ENCODE measurements around the gene RAC3.
A peak's percentile ranks its signal among the peaks of the same experiment; 100 is the strongest.

The RAC3 gene

DNA sequence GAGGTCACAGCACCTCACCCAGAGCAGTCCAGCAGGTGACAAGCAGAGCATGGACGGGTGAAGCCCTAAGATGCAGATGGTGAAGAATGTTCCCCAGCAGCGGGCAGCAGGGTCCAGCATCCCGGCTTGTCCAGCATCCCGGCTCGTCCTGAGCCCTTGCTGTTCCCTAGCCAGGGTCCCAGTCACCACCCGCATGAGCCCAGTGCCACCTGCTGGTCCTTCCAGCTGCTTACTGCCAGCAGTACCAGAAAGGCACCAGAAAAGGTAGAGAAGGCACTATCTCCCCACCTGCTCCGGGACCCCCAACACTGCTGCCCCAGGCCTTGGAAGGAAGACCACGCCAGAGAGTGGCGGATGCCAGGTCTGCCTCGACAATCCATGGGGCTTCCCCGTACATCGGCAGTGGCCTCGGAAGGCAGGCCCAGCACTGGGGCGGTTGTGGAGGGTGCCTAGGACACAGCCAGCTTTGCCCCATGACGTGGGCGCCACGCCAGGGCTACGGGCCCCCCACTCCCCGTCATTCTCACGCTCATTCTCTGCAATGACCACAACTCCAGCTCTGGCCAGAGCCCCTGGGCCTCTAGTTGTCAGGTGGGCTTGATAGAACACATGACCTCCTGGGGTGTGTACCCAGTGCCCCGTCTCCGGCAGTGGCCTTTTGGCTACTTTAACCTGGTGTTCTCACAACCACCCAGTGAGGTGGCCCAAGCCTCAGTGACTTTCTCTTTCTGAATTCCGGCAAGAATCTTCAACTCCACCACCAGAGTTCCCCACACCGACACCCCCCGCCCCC, 10.2 kb upstream of the RAC3 start:
- peaks cover 11% of the 10 kb centered on the region for H3K4me1 ChIP-seq
- H3K36me3 ChIP-seq (replicated peaks) = peaks cover 17% of the 10 kb centered on the region
- no peaks in the 10 kb centered on the region for H3K9me3 ChIP-seq
- peak overlapping the region; percentile 99 for H3K4me3 ChIP-seq
- DNase-seq (ENCODE audit: low spot score in 2 of 2) = peak in 1 of 2 experiments; percentile 72
- H3K27me3 ChIP-seq (ENCODE audit: low read depth) = no peaks in the 10 kb centered on the region
- in situ Hi-C loops (cut with MboI; ENCODE audit: low sequenced_read_pairs) = loop anchor here (5.0 kb wide), 1 partner anchor 94 kb away; the partner anchor contains the start of gene MAFG

DNA sequence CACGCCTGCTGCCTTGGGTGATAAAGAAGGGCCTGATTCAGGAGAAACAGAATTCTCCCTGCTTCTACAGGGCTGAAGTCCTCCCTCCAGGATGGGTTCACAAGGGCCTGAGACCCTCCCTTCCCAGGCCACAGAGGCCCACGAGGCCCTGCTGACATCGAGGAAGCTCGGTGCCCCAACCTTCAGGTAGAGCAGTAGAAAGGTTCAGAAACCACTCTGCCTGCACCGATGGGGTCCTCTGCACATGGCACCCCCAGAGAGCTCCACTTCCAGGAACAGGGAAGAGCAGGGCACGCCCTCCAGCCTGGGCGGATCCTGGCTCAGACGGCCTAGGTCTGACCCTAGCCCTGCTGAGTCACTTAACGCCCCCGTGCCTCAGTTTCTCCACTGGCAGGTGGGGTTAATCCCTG, 9.6 kb upstream of the RAC3 start:
- no peaks in the 10 kb centered on the region for H3K9me3 ChIP-seq
- H3K36me3 ChIP-seq (replicated peaks) = peaks cover 17% of the 10 kb centered on the region
- no peak for DNase-seq (ENCODE audit: low spot score in 2 of 2)
- in situ Hi-C loops (cut with MboI; ENCODE audit: low sequenced_read_pairs) = loop anchor here (5.0 kb wide), 1 partner anchor 95 kb away; the partner anchor contains the start of gene MAFG
- H3K27me3 ChIP-seq (ENCODE audit: low read depth) = no peaks in the 10 kb centered on the region
- H3K4me3 ChIP-seq = peak overlapping the region; percentile 99
- peaks cover 11% of the 10 kb centered on the region for H3K4me1 ChIP-seq

DNA sequence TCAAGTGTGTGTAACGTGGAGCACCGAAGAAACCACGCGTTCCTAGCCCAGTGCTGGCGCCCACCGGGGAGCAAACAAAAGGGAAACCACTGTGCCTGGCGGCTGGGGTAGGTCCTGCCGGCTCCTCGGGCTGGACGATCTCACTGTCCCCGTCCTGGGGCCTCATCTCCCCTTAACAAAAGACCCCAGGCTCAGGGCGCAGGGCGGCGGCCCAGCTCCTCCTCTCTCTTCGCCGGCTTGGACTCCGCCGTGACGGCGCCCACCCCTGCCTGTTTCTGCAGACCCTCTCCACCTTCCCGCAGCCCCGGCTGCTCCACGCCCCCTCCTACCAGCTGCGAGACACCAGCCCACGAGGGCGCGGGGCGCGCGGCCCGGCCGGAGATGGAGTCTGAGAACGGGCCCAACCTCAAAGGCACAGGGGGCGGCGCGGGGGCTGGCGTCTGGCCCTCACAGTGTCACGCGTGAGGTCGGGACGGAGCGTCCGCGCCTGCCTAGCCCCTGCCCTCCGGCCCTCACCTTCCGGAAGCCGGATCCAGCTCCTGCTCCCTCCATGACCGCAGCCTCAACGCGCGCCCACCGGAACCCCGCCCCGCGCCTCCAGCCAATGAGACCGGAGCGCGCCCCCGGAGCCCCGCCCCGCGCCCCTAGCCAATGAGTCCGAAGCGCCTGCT, 9.0 kb upstream of the RAC3 start, which contains the start of gene CENPX:
CENPX (minus strand) TSS at position 569 of the 671 bp plus-strand sequence; CDS start at position 552, 17 bp downstream.
- DNase-seq (ENCODE audit: low spot score in 2 of 2) = peak in 1 of 2 experiments; percentile 42
- in situ Hi-C loops (cut with MboI; ENCODE audit: low sequenced_read_pairs) = loop anchor here (5.0 kb wide), 1 partner anchor 95 kb away; the partner anchor contains the start of gene MAFG
- peaks cover 22% of the 10 kb centered on the region for H3K36me3 ChIP-seq (replicated peaks)
- H3K9me3 ChIP-seq = no peaks in the 10 kb centered on the region
- no peaks in the 10 kb centered on the region for H3K27me3 ChIP-seq (ENCODE audit: low read depth)
- H3K4me1 ChIP-seq = peaks cover 11% of the 10 kb centered on the region
- peak within 1 kb of the TSS; percentile 99 for H3K4me3 ChIP-seq

DNA sequence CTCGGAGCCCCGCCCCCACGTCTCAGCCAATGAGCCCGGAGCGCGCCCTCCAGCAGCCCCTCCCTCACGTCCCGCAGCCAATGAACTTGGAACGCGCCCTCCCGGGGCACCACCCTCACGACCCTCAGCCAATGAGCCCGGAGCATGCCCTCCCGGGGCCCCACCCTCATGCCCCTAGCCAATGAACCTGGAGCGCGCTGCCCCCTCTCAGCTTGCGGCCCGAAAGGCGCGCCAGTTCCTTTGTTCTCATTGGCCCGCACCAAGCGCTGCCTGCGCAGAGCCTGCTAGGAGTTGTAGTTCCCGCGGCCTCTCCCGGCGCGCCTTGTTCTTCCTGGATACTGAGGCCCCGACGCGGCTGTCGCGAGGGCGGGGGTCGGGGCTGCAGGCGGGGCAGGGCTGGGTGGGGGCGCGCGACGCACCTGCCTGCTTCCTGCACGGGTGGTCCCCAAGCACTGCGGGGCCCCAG, 8.5 kb upstream of the RAC3 start, which contains the start of gene LRRC45:
LRRC45 (plus strand) TSS at position 325 of the 466 bp plus-strand sequence. CDS start 339 bp downstream, outside the sequence.
- peak; percentile 99 to 100 for DNase-seq (ENCODE audit: low spot score in 2 of 2)
- H3K36me3 ChIP-seq (replicated peaks) = peaks cover 22% of the 10 kb centered on the region
- H3K9me3 ChIP-seq = no peaks in the 10 kb centered on the region
- peaks cover 11% of the 10 kb centered on the region for H3K4me1 ChIP-seq
- H3K4me3 ChIP-seq = peak within 1 kb of the TSS; percentile 99
- in situ Hi-C loops (cut with MboI; ENCODE audit: low sequenced_read_pairs) = loop anchor here (5.0 kb wide), 1 partner anchor 96 kb away; the partner anchor contains the start of gene MAFG
- H3K27me3 ChIP-seq (ENCODE audit: low read depth) = no peaks in the 10 kb centered on the region

DNA sequence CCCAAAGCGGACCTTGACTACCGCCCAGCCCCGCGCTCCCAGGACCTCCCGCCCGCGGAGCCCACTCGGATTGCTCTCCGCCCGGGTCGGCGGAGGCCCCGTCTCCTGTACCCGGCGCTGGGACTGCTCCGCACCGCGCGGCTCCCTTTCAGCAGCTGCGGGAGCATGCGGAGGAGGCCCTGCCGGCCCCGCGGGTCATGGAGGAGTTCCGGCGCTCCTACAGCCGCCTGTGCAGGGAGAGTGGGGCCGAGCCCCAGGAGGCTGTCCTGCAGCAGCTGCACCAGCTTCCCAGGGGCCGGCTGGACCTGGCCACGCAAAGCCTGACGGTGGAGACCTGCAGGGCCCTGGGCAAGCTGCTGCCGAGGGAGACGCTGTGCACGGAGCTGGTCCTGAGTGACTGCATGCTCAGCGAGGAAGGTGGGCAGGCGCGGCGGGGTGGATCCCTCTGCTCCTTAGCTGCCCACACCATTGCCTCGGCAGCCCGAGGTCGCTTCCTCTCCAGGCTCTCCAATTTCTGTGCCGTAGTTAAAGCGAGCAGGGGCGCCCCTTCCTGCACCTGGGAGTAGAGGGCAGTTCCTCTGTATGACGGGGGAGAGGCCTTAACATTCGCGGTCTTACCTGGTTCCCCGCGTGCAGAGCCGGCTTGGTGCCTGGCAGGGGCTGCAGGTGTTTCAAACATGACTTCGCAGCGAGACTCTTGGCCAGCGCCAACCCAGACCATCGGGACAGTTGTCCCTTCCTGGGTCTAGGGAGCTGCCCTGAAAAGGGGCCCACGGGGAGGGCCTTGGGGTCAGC, 7.8 kb upstream of the RAC3 start:
- peaks cover 11% of the 10 kb centered on the region for H3K4me1 ChIP-seq
- H3K27me3 ChIP-seq (ENCODE audit: low read depth) = no peaks in the 10 kb centered on the region
- peaks cover 18% of the 10 kb centered on the region for H3K36me3 ChIP-seq (replicated peaks)
- H3K4me3 ChIP-seq = peak overlapping the region; percentile 70
- in situ Hi-C loops (cut with MboI; ENCODE audit: low sequenced_read_pairs) = loop anchor here (5.0 kb wide), 1 partner anchor 96 kb away; the partner anchor contains the start of gene MAFG
- peak in 1 of 2 experiments; percentile 45 for DNase-seq (ENCODE audit: low spot score in 2 of 2)
- H3K9me3 ChIP-seq = no peaks in the 10 kb centered on the region

DNA sequence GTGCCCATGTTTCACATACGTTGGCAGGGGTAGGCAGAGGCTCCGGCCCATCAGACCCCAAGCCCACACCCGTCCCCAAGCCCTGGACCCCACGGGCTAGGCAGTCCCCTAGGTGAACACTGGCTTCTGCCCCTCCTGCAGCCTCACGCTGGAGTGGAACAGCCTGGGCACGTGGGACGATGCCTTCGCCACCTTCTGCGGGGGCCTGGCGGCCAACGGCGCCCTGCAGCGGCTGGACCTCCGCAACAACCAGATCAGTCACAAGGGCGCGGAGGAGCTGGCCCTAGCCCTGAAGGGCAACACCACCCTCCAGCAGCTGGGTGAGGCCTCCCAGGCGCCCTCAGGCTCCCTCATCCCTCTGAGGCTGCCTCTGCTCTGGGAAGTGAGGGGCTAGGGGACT, 6.6 kb upstream of the RAC3 start:
- no peak for DNase-seq (ENCODE audit: low spot score in 2 of 2)
- Histone ChIP-seq H3K36me3 (replicated peaks) (peaks cover 28% of the 10 kb centered on the region), H3K4me1 (peaks cover 11% of the 10 kb centered on the region), H3K9me3 (no peaks in the 10 kb centered on the region), H3K27me3 (ENCODE audit: low read depth) (no peaks in the 10 kb centered on the region), H3K4me3 (no peak overlapping the region)
- in situ Hi-C loops (cut with MboI; ENCODE audit: low sequenced_read_pairs) = loop anchor here (5.0 kb wide), 1 partner anchor 98 kb away; the partner anchor contains the start of gene MAFG

DNA sequence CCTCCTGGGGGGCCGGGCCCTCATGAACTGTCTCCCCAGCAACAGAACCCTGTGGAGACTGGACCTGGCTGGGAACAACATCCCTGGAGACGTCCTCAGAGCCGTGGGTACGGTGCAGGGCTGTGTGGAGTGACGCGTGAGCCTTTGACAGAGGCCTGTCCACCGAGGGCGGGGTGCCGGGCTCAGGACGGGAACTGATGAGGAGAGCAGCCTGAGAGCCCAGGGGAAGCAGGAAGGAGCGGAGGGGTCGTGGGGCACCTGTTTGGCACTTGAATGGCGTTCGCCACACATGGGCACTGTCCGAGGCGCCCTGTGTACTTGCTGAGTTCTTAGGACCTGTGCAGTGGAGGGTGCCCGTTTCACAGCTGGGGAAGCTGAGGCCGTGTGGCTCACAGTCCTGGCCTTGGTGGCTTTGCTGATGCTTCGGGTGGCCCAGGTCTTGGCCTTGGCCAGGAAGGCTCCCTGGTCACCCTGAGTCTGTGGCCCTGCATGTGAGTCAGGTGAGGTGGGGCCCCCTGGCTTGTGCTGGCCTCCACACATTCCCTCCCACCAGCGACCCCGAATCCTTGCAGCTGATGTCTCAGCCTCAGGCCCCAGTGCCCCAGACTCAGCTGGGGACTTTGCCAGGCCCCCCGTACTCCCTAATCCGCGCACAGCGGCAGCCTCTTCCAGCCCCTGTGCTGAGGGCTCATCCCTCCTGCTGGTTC, 5.9 kb upstream of the RAC3 start:
- H3K36me3 ChIP-seq (replicated peaks) = peaks cover 32% of the 10 kb centered on the region
- no peak for DNase-seq (ENCODE audit: low spot score in 2 of 2)
- in situ Hi-C loops (cut with MboI; ENCODE audit: low sequenced_read_pairs) = no loop called here

DNA sequence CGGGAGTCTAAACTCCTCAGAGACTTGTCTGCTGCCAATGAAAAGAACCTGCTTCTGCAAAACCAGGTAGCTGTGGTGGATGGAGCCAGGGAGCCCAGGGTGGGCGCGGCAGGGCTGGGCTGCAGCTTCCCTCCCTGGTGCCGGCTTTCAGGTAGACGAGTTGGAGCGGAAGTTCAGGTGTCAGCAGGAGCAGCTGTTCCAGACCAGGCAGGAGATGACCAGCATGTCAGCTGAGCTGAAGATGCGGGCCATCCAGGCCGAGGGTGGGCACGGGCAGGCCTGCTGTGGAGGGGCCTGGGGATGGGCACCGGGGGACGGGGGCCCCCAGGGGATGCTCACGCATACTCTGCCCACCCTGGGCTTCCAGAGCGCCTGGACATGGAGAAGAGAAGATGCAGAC, 3.2 kb upstream of the RAC3 start:
- in situ Hi-C loops (cut with MboI; ENCODE audit: low sequenced_read_pairs) = no loop called here
- Histone ChIP-seq H3K4me1 (peaks cover 6% of the 10 kb centered on the region; the same call in 1 of the 2 replicates), H3K36me3 (replicated peaks) (peaks cover 36% of the 10 kb centered on the region), H3K27me3 (ENCODE audit: low read depth) (no peaks in the 10 kb centered on the region), H3K9me3 (no peaks in the 10 kb centered on the region), H3K4me3 (no peak overlapping the region)
- DNase-seq (ENCODE audit: low spot score in 2 of 2) = no peak

More for the DNA sequence above, 5.9 kb upstream of the RAC3 start:
- H3K4me1 ChIP-seq = peaks cover 11% of the 10 kb centered on the region
- H3K27me3 ChIP-seq (ENCODE audit: low read depth) = no peaks in the 10 kb centered on the region
- no peaks in the 10 kb centered on the region for H3K9me3 ChIP-seq
- H3K4me3 ChIP-seq = no peak overlapping the region

DNA sequence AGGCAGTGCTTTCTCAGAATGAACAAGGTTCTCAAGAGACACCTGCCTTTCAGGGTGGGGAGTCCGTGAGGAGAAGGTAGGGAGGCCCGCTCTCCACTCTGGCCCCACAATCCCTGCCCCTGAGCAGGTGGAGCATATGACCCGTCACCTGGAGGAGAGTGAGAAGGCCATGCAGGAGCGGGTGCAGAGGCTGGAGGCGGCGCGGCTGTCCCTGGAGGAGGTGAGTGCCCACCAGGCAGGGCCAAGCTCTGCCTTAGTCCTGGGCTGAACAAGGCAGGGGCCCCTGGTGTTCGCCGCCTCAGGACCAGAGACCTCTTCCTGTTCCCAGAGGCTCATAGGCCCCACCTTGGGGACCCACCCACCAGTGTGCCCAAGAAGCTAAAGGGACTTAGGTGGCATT, 2.5 kb upstream of the RAC3 start:
- Histone ChIP-seq H3K4me3 (no peak overlapping the region), H3K4me1 (peaks cover 6% of the 10 kb centered on the region; the same call in 1 of the 2 replicates), H3K36me3 (replicated peaks) (peaks cover 38% of the 10 kb centered on the region), H3K27me3 (ENCODE audit: low read depth) (no peaks in the 10 kb centered on the region), H3K9me3 (no peaks in the 10 kb centered on the region)
- in situ Hi-C loops (cut with MboI; ENCODE audit: low sequenced_read_pairs) = no loop called here
- no peak for DNase-seq (ENCODE audit: low spot score in 2 of 2)

DNA sequence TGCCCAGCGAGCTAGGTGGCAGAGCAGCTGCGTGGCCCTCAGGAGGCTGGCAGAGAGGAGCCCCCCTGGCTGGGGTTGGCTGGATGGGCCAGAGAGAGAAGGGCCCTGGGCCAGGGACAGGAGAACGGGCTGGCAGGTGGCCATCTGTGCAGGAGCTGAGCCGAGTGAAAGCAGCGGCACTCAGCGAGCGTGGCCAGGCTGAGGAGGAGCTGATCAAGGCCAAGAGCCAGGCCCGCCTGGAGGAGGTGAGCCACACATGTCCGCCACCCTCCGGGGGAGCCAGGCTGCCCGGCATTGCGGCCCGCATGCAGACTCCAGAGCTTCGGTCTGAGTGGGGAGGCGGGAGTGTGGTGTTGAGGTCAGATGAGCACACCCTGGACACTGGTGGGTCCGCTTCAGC, 2.1 kb upstream of the RAC3 start:
- peaks cover 37% of the 10 kb centered on the region for H3K36me3 ChIP-seq (replicated peaks)
- H3K27me3 ChIP-seq (ENCODE audit: low read depth) = no peaks in the 10 kb centered on the region
- no peaks in the 10 kb centered on the region for H3K9me3 ChIP-seq
- in situ Hi-C loops (cut with MboI; ENCODE audit: low sequenced_read_pairs) = no loop called here
- no peak for DNase-seq (ENCODE audit: low spot score in 2 of 2)
- H3K4me1 ChIP-seq = peaks cover 6% of the 10 kb centered on the region; the same call in 1 of the 2 replicates
- no peak overlapping the region for H3K4me3 ChIP-seq

DNA sequence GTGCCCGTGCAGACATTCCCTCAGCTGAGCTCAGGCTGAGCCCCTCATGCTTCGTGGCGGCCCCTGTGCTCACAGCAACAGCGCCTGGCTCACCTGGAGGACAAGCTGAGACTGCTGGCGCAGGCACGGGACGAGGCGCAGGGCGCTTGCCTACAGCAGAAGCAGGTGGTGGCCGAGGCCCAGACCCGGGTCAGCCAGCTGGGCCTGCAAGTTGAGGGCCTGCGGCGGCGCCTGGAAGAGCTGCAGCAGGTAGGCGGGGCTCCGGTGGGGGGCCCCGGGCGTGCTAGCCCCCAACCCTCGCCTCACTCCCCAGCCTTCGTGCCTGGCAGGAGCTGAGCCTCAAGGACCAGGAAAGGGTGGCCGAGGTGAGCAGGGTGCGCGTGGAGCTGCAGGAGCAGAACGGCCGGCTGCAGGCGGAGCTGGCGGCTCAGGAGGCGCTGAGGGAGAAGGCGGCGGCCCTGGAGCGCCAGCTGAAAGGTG, 1.4 kb upstream of the RAC3 start:
- H3K4me3 ChIP-seq = peak overlapping the region; percentile 52; the same call in 1 of the 2 replicates
- in situ Hi-C loops (cut with MboI; ENCODE audit: low sequenced_read_pairs) = loop anchor here (5.0 kb wide), 1 partner anchor 127 kb away; no protein-coding TSS in a partner anchor
- no peak for DNase-seq (ENCODE audit: low spot score in 2 of 2)
- no peaks in the 10 kb centered on the region for H3K27me3 ChIP-seq (ENCODE audit: low read depth)
- no peaks in the 10 kb centered on the region for H3K9me3 ChIP-seq
- H3K4me1 ChIP-seq = peaks cover 6% of the 10 kb centered on the region; the same call in 1 of the 2 replicates
- H3K36me3 ChIP-seq (replicated peaks) = peaks cover 33% of the 10 kb centered on the region

Data from HAP-1 (cell line).